DND-41 (cell line): ENCODE measurements around the gene ITGAX.

ENCODE experiments used
- EZH2 ChIP-seq: IDR thresholded peaks from 3 replicates; pipeline ENCODE4 v1.6.1; 2012; ENCODE audit warnings: borderline replicate concordance, low read depth, mild to moderate bottlenecking, moderate library complexity, low read length, inconsistent platforms; ENCODE audit not compliant: severe bottlenecking
- TF ChIP-seq, protein P1 (sequence below): IDR thresholded peaks from 2 replicates; pipeline ENCODE4 v1.5.1; 2012; ENCODE audit warnings: borderline replicate concordance, low read length, moderate library complexity, mild to moderate bottlenecking; ENCODE audit not compliant: poor library complexity, severe bottlenecking; ENCODE audit errors: extremely low read depth

DNA sequence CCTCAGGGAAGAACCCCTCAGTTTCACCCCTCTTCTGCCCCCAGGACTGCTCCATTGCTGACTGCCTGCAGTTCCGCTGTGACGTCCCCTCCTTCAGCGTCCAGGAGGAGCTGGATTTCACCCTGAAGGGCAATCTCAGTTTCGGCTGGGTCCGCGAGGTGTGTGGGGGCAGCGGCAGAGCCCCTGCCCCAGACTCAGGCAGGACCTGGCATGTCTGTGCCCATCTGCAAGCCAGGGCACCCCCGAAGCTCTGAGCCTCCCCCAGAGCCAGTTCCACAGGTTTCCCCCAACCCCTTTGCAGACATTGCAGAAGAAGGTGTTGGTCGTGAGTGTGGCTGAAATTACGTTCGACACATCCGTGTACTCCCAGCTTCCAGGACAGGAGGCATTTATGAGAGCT lies 68.8 kb downstream of the ITGAX start:
- TF ChIP-seq, protein P1, sequence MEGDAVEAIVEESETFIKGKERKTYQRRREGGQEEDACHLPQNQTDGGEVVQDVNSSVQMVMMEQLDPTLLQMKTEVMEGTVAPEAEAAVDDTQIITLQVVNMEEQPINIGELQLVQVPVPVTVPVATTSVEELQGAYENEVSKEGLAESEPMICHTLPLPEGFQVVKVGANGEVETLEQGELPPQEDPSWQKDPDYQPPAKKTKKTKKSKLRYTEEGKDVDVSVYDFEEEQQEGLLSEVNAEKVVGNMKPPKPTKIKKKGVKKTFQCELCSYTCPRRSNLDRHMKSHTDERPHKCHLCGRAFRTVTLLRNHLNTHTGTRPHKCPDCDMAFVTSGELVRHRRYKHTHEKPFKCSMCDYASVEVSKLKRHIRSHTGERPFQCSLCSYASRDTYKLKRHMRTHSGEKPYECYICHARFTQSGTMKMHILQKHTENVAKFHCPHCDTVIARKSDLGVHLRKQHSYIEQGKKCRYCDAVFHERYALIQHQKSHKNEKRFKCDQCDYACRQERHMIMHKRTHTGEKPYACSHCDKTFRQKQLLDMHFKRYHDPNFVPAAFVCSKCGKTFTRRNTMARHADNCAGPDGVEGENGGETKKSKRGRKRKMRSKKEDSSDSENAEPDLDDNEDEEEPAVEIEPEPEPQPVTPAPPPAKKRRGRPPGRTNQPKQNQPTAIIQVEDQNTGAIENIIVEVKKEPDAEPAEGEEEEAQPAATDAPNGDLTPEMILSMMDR = no peak
- TF ChIP-seq EZH2 = no peak
